Neural progenitor cell (in vitro differentiated cells): ENCODE results near the gene PRR12.

ENCODE experiments used
- EZH2phosphoT487 ChIP-seq: fragments of 200-600 bp; sonication (generic); IDR thresholded peaks from 2 replicates; pipeline ENCODE4 v1.6.1; 2017; ENCODE audit warnings: antibody characterized with exemption
- TF ChIP-seq, protein P1 (sequence below): fragments of 200-600 bp; sonication (generic); IDR thresholded peaks from 2 replicates; pipeline ENCODE4 v1.5.1; 2017; ENCODE audit warnings: antibody characterized with exemption, mild to moderate bottlenecking

DNA sequence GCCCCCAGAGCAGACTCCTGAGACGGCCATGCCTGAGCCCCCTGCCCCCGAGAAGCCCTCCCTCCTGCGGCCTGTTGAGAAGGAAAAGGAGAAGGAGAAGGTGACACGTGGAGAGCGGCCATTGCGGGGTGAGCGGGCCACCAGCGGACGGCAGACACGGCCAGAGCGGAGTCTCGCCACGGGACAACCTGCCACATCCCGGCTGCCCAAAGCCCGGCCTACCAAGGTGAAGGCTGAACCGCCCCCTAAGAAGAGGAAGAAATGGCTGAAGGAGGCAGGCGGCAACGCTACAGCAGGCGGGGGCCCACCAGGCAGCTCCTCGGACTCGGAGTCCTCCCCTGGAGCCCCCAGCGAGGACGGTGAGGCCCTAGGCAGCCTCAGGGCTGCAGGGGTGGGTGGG lies 24.9 kb downstream of the PRR12 start:
- no peak for TF ChIP-seq EZH2phosphoT487
- TF ChIP-seq, protein P1, sequence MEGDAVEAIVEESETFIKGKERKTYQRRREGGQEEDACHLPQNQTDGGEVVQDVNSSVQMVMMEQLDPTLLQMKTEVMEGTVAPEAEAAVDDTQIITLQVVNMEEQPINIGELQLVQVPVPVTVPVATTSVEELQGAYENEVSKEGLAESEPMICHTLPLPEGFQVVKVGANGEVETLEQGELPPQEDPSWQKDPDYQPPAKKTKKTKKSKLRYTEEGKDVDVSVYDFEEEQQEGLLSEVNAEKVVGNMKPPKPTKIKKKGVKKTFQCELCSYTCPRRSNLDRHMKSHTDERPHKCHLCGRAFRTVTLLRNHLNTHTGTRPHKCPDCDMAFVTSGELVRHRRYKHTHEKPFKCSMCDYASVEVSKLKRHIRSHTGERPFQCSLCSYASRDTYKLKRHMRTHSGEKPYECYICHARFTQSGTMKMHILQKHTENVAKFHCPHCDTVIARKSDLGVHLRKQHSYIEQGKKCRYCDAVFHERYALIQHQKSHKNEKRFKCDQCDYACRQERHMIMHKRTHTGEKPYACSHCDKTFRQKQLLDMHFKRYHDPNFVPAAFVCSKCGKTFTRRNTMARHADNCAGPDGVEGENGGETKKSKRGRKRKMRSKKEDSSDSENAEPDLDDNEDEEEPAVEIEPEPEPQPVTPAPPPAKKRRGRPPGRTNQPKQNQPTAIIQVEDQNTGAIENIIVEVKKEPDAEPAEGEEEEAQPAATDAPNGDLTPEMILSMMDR: no peak
